Left cardiac atrium (tissue), 4 donors: ENCODE data around the gene ST6GALNAC5. TPM values are rescaled to one million over a fixed set of nuclear protein-coding genes. Genes with fewer than 3 reads are reported as not detected.
"Not testable (repeated sequence)": the region's sequence is repeated elsewhere in the genome, so short reads cannot be mapped to it uniquely, and the experiment has no call there.

Experiments used
- ATAC-seq, 2 donors: fragments of 200-7000 bp; cut with Tn5 transposase; one replicate each; pipeline ENCODE4 v1.9.1; 2020; ENCODE audit warnings: mild to moderate bottlenecking in 2 of 2, moderate library complexity in 2 of 2
- DNase-seq: peaks from one replicate; pipeline ENCODE4 v3.0.0-alpha.2; 2020
- intact Hi-C, 2 donors: fragments of 100-400 bp; cut with DNase I; formaldehyde crosslinking; loops; one replicate each; pipeline versions ENCODE4 v1.14.1 to v1.15.1; 2022 to 2023
- total RNA-seq, 2 donors: library from RNA; stranded (reverse); fragmentation: NEBNext Ultra II Directional; extraction: Animal tissue kit (Norgen Biotek cat#: 25700); gene quantifications; one replicate each; pipeline ENCODE4 v1.2.1, GENCODE V29; 2021
- donor health status: DM: no; HTN: yes; CAD: no.
- donor health status: DM: no; HTN: yes; CAD: no; lungs with severe emphysema.
- donor health status: DM: yes; HTN: yes; CAD: no.
- donor health status: Dilated cardiomyopathy.

The ST6GALNAC5 gene
- total RNA-seq, 2 donors from 2014 or later, result 0.52 to 0.71 TPM

GRCh38 chr1:76961820-76962207 lies 94.5 kb downstream of the ST6GALNAC5 start:
- DNase-seq (no peak), ATAC-seq (no peak)
- intact Hi-C loops, result no loop called here

- ATAC-seq, intact Hi-C loops, DNase-seq: not testable (repeated sequence)
Observed at GRCh38 chr1:76981267-76981666, 114.0 kb downstream of the ST6GALNAC5 start.

GRCh38 chr1:76989976-76990375 lies 122.7 kb downstream of the ST6GALNAC5 start:
- intact Hi-C loops, result no loop called here
- ATAC-seq, result no peak
- no peak for DNase-seq

GRCh38 chr1:76993036-76993435 lies 125.8 kb downstream of the ST6GALNAC5 start:
- no peak for DNase-seq
- ATAC-seq, result no peak
- intact Hi-C loops, result no loop called here

- DNase-seq, result no peak
- peak in 1 of 2 donors; percentile 62 for ATAC-seq
- intact Hi-C loops, result no loop called here
Observed at GRCh38 chr1:76998582-76999223, 131.4 kb downstream of the ST6GALNAC5 start.

- intact Hi-C loops, result no loop called here
- DNase-seq, result no peak
- no peak for ATAC-seq
Observed at GRCh38 chr1:77007675-77008074, 140.4 kb downstream of the ST6GALNAC5 start.

- DNase-seq, result no peak
- intact Hi-C loops, result no loop called here
- no peak for ATAC-seq
Observed at GRCh38 chr1:77010937-77011336, 143.7 kb downstream of the ST6GALNAC5 start.

GRCh38 chr1:77012066-77012465 lies 144.8 kb downstream of the ST6GALNAC5 start:
- DNase-seq (no peak), ATAC-seq (no peak)
- intact Hi-C loops, result no loop called here

- ATAC-seq (no peak), DNase-seq (no peak)
- intact Hi-C loops, result no loop called here
Observed at GRCh38 chr1:77014073-77014788, 147.0 kb downstream of the ST6GALNAC5 start.

GRCh38 chr1:77015748-77016341 lies 148.6 kb downstream of the ST6GALNAC5 start:
- intact Hi-C loops, result no loop called here
- DNase-seq (no peak), ATAC-seq (no peak)

GRCh38 chr1:77016386-77016985 lies 149.2 kb downstream of the ST6GALNAC5 start:
- intact Hi-C loops, result no loop called here
- ATAC-seq (no peak), DNase-seq (no peak)

GRCh38 chr1:77018311-77018710 lies 151.0 kb downstream of the ST6GALNAC5 start:
- ATAC-seq (no peak), DNase-seq (no peak)
- intact Hi-C loops, result no loop called here

- ATAC-seq, result no peak
- intact Hi-C loops, result no loop called here
- DNase-seq, result no peak
Observed at GRCh38 chr1:77018761-77019160, 151.5 kb downstream of the ST6GALNAC5 start.

- DNase-seq (no peak), ATAC-seq (no peak)
- intact Hi-C loops, result no loop called here
Observed at GRCh38 chr1:77021732-77022131, 154.5 kb downstream of the ST6GALNAC5 start.

GRCh38 chr1:77024500-77024899 lies 157.2 kb downstream of the ST6GALNAC5 start:
- intact Hi-C loops, result no loop called here

GRCh38 chr1:77025599-77025998 lies 158.3 kb downstream of the ST6GALNAC5 start:
- intact Hi-C loops, result no loop called here
- no peak for ATAC-seq
- DNase-seq, result no peak

More at GRCh38 chr1:77024500-77024899, 157.2 kb downstream of the ST6GALNAC5 start:
- ATAC-seq (no peak), DNase-seq (no peak)

GRCh38 chr1:77026135-77026534 lies 158.9 kb downstream of the ST6GALNAC5 start:
- ATAC-seq (no peak), DNase-seq (no peak)
- intact Hi-C loops, result no loop called here

GRCh38 chr1:77026640-77027039 lies 159.4 kb downstream of the ST6GALNAC5 start:
- ATAC-seq (no peak), DNase-seq (no peak)
- intact Hi-C loops, result no loop called here

- intact Hi-C loops, result no loop called here
- no peak for ATAC-seq
Observed at GRCh38 chr1:77027847-77028246, 160.6 kb downstream of the ST6GALNAC5 start.

More at GRCh38 chr1:77027847-77028246, 160.6 kb downstream of the ST6GALNAC5 start:
- DNase-seq, result no peak
